Islet precursor cell (in vitro differentiated cells): ENCODE measurements around the gene ADGRL2.

Source experiments
- DNase-seq: peaks from one replicate; pipeline ENCODE4 v3.0.0-alpha.2; 2018

Gene ADGRL2

GRCh38 chr1:81921344-81921743 is 120.6 kb downstream of the ADGRL2 start:
- DNase-seq: no peak

- no peak for DNase-seq
These were observed 121.2 kb downstream of the ADGRL2 start for GRCh38 chr1:81921851-81922462.

- no peak for DNase-seq
These were observed 122.2 kb downstream of the ADGRL2 start for GRCh38 chr1:81922955-81923354.

GRCh38 chr1:81929106-81929505 is 128.4 kb downstream of the ADGRL2 start:
- no peak for DNase-seq

- no peak for DNase-seq
These were observed 136.1 kb downstream of the ADGRL2 start for GRCh38 chr1:81936853-81937252.

- DNase-seq: no peak
These were observed 137.2 kb downstream of the ADGRL2 start for GRCh38 chr1:81937791-81938450.

- no peak for DNase-seq
These were observed 147.8 kb downstream of the ADGRL2 start for GRCh38 chr1:81948495-81948894.

- no peak for DNase-seq
These were observed 148.7 kb downstream of the ADGRL2 start for GRCh38 chr1:81949421-81949820.

- no peak for DNase-seq
These were observed 149.3 kb downstream of the ADGRL2 start for GRCh38 chr1:81950037-81950436.

- no peak for DNase-seq
These were observed 150.0 kb downstream of the ADGRL2 start for GRCh38 chr1:81950591-81951244.

- no peak for DNase-seq
These were observed 153.8 kb downstream of the ADGRL2 start for GRCh38 chr1:81954534-81955020.

GRCh38 chr1:81967951-81968350 is 167.2 kb downstream of the ADGRL2 start:
- no peak for DNase-seq

- no peak for DNase-seq
These were observed 169.7 kb downstream of the ADGRL2 start for GRCh38 chr1:81970416-81970815.

- no peak for DNase-seq
These were observed 173.6 kb downstream of the ADGRL2 start for GRCh38 chr1:81974222-81974841.

- no peak for DNase-seq
These were observed 174.3 kb downstream of the ADGRL2 start for GRCh38 chr1:81974883-81975555.

- no peak for DNase-seq
These were observed 175.8 kb downstream of the ADGRL2 start for GRCh38 chr1:81976539-81976938.

- DNase-seq: no peak
These were observed 178.2 kb downstream of the ADGRL2 start for GRCh38 chr1:81978945-81979344.

- no peak for DNase-seq
These were observed 181.8 kb downstream of the ADGRL2 start for GRCh38 chr1:81982523-81982922.

GRCh38 chr1:81989524-81989923 is 188.8 kb downstream of the ADGRL2 start:
- DNase-seq: no peak

- no peak for DNase-seq
These were observed 189.5 kb downstream of the ADGRL2 start for GRCh38 chr1:81990241-81990640.

- DNase-seq: no peak
These were observed 197.4 kb downstream of the ADGRL2 start for GRCh38 chr1:81998165-81998564.

- DNase-seq: no peak
These were observed 198.6 kb downstream of the ADGRL2 start for GRCh38 chr1:81999364-81999763.

GRCh38 chr1:82000221-82000620 is 199.5 kb downstream of the ADGRL2 start:
- no peak for DNase-seq
